Lower leg skin (tissue), 3 donors: ENCODE data around the gene COMT.

ENCODE experiments used
- POLR2A ChIP-seq, 2 donors: fragments of 450-650 bp; IDR thresholded peaks; one replicate each; pipeline ENCODE4 v1.6.1; 2016 to 2017; ENCODE audit warnings: antibody characterized with exemption in 2 of 2, mild to moderate bottlenecking in 1 of 2, moderate library complexity in 1 of 2
- TF ChIP-seq, protein P1 (sequence below), 3 donors: fragments of 450-650 bp; IDR thresholded peaks; one replicate each; pipeline ENCODE4 v1.5.1; 2016; ENCODE audit warnings: antibody characterized with exemption in 3 of 3, mild to moderate bottlenecking in 3 of 3, moderate library complexity in 2 of 3

GRCh38 chr22:19963863-19964642 lies 22.5 kb downstream of the COMT start:
- TF ChIP-seq POLR2A (IDR thresholded peaks at IDR 0.05) = no peak
- TF ChIP-seq, protein P1, sequence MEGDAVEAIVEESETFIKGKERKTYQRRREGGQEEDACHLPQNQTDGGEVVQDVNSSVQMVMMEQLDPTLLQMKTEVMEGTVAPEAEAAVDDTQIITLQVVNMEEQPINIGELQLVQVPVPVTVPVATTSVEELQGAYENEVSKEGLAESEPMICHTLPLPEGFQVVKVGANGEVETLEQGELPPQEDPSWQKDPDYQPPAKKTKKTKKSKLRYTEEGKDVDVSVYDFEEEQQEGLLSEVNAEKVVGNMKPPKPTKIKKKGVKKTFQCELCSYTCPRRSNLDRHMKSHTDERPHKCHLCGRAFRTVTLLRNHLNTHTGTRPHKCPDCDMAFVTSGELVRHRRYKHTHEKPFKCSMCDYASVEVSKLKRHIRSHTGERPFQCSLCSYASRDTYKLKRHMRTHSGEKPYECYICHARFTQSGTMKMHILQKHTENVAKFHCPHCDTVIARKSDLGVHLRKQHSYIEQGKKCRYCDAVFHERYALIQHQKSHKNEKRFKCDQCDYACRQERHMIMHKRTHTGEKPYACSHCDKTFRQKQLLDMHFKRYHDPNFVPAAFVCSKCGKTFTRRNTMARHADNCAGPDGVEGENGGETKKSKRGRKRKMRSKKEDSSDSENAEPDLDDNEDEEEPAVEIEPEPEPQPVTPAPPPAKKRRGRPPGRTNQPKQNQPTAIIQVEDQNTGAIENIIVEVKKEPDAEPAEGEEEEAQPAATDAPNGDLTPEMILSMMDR (IDR thresholded peaks at IDR 0.05) = no peak
